HG03521 (cell line): ENCODE data around the gene SLX9.

Source experiments
- ATAC-seq: cut with Tn5 transposase; IDR thresholded peaks from one replicate; pipeline ENCODE4 v1.9.1; 2021; ENCODE audit warnings: mild to moderate bottlenecking, moderate library complexity; ENCODE audit not compliant: unreplicated experiment

Gene SLX9

DNA sequence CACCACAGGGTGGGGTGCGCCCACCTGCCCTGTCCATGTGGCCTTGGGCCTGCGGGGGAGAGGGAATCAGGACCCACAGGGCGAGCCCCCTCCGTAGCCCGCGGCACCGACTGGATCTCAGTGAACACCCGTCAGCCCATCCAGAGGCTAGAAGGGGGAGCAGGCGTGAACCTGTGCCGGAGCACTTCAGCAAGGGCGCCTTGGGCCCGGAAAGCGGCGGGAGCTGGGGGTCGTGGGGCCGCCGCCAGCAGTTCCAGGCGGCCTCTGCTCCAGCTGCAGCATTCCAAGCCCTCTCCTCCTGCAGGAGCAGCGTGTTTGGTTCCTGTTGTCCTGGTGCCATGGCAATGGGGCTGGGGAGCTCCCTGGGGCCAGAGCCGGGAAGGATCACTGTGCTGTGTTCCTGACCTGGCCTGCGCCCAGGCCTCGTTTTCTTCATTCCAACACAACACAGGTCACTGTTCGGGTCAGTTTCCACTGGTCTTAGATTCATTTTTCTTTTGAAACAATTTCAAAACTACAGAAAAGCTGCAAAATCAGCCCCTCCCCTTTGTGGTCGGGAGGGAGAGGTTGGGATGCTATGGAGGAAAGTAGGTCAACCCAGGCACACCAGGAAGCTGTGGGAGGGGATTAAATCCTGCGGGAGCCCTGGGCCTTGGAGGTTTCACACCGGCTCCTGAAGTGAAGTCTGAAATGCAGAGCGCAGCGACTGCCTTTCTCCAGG is 18.8 kb downstream of the SLX9 start:
- no peak for ATAC-seq

- ATAC-seq: no peak
Measured at GRCh38 chr21:44959376-44960091, 19.7 kb downstream of the SLX9 start.

- ATAC-seq: no peak
Measured at GRCh38 chr21:44960141-44961092, 20.6 kb downstream of the SLX9 start.

DNA sequence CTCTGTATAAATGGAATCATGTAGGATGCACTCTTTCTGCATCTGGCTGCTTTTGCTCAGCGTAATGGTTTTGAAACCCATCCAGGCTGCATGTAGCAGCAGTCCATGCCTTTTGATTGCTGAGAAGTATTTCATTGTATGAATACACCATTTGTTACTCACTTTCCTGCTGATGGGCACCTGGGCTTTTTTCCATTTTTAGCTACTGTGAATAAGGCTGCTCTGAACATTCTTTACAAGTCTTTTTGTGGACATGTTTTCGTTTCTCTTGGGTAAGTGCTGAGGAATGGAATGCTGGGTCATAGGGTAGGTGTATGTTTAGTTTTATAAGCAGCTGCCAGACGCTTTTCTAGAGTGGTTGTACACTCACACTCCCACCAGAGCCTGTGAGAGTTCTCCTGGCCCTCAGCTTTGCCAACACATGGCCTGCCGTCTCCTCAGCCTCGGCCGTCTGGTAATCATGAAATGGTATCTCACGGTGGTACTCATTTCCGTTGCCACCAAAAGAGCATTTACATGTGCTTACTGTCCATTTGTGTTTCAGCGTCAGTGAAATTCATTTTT is 22.7 kb downstream of the SLX9 start:
- ATAC-seq: no peak

DNA sequence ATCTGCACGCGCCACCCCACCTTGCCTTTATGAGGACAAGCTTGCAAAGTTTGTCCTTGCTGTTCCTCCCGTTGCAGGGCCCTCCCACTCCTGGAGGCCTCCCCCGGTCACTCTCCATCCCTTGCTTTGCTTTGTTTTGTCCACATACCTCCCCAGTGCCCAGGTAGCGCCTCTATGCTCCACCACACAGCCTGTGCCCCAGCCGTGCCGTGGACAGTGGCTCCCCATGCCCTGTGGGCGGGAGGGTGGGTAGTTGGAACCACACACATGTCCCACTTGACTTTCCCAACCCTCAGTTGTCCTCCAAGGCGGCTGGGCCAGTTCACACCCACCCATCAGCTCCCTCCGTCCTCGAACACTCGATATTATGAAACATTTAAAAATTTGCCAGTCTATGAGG is 24.6 kb downstream of the SLX9 start:
- no peak for ATAC-seq

DNA sequence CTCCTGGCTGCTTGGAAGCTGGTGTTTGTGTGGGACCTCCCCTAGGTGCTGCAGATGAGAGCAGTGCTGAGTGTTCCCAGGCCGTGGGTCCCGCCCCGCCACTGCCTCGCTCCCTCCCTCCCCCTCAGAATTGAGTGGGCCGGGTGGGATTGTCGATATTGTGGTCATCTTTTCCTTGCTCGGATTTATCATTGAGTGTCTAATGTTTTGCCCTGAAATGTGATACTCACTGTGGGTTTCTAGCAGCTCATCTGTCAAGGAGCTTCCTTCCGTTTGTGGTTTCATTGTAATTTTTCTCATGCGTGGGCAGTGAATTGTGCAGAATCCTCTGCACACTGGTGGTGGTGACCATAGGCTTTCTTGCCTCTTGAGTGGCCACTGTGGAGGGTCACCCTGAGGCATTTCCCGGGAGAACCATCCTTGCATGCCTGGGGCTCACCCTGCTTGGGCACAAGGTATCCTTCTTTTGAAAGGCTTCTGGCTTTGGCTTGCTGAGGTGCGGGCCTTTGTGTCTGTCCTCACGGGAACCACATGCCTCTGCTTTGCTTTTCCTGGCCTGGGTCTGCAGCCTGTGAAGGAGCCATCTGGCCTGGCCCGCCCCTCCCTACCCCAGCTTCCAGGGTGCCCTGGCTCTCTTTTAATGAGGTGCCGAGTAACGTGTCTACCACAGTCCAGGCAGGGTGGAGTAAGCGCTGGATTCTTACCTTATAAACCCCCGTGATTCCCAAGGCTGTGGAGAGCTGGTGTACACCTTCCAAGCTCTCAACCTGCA is 25.6 kb downstream of the SLX9 start:
- no peak for ATAC-seq

DNA sequence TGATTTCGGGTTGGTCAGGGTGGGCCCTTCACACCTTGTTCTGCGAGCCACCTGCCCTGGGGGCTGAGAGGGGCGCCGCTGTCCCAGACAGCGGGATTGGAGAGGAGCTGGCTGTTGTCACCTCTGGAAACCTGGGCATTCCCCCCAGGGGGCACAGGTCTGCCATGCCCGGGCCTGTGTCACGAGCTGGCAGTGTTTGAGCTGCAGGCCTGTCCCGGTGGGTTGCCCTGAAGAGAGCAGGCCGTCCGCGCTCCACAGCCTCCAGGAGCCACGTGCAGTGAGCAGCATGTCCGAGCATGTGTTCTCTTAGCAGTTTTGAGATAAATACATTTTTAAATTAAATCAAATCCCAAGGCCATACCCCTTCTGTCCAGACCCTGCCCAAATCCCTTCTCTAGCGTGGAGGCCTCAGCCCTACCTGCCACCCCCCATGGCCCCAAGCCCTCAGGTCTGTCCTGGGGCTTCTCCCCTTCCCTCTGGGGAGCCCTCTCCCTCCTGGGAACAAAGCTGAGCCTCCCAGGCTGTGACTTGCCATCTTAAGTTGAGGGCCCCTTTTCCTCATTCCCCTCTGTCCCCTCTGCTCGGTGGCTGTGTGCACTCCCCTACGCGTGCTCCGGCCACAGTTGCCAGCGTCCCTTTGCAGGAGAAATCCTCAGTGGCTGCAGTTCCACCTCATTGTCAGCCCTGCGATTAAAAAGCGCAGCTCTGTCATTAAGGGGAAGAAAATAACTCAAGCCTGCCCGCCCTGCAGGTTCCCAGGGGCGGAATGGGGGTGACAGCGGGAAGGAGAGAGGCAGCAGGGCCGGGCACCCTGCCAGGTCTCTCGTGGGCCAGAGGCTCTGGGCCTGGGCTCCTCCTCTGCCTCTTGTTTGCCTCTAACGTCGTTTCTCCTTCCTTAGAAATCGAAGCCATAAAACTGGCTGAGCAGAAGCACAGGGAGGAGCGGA is 26.6 kb downstream of the SLX9 start:
- ATAC-seq: no peak

GRCh38 chr21:44967082-44968047 is 27.5 kb downstream of the SLX9 start:
- ATAC-seq: no peak

DNA sequence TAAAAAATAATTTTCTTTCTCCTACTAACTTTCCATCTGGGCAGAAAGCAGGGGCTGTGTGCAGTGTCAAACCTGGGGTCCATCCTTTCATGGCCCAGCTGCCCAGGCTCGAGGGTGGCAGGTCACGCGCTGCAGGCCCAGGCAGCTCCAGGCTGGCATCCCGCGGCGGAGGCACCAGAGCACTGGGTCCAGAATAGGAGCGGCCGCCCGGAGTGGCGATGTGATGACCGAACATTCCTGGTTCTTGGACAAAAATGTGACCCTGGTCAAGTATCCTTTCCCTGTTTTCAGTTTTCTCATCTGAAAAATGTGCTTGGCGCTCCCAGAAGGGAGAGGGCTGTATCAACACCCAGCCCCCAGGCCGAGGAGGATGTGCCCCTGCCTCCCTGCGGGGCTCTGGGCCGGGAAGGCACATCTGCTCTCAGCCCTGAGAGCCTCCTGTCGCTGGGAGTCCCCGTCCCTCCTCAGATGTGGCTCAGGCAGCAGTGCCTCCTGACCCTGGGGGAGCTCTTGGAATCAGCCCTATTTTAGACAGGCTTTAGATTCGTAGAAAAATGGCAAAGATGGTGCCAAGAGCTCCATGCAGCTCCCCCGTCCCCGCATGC is 29.3 kb downstream of the SLX9 start:
- ATAC-seq: no peak

- no peak for ATAC-seq
Measured at GRCh38 chr21:44969931-44970755, 30.3 kb downstream of the SLX9 start.

DNA sequence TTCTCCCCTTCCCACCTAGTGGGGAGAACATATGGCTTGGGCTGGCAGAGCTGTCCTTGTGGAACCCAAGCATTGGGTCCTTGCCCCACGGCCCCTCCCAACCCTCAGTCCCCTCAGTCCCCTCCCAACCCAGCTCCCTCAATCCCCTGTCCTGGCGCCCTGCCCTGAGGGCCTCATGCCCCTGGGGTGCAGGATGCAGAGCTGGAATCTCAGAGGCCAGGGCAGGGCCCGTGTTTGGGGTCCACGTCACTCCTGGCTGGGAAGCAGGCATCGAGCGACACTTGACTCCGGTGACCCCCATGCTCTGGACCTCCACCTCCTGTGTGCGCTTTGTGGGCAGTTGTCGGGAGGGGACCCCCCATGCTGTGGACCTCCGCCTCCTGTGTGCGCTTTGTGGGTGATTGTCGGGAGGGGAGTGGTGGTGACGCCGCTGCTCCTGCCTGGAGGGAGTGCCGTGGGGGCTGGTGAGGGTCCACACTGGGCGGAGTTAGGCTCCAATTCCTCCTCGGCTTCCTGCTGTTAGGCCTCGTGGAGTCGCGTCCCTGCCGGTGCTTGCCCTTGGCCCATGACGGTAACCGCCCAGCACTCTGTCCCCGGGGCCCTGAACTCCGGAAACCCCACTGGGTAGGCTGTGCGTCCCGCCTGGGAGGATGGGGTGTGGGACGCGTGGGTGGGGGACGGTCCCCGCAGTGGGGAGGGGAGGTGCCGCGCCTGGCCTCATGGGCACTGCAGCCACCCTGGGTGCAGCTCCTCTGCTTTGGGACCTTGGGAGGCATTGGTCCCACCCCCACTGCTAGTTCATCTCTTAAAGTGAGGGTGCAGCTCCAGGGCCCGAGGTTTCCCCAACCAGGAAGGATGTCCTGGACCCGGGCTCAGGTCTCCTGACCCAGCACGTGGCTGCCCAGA is 31.2 kb downstream of the SLX9 start:
- no peak for ATAC-seq

DNA sequence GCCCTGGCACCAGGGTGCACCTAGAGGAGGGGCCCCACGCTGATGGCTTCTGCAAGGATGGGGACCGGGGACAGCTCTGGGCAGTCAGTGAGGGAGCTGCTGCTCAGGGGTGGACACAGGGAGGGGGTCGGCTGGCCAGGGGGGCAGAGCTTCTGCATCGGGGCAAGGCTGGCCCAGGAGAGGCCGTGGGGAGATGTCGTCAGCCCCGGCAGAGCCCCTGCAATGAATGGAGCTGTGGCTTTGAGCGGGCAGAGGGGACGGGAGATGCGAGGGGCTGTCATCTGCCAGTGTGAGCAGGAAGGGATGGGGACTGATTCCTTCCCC is 31.8 kb downstream of the SLX9 start:
- ATAC-seq: no peak

DNA sequence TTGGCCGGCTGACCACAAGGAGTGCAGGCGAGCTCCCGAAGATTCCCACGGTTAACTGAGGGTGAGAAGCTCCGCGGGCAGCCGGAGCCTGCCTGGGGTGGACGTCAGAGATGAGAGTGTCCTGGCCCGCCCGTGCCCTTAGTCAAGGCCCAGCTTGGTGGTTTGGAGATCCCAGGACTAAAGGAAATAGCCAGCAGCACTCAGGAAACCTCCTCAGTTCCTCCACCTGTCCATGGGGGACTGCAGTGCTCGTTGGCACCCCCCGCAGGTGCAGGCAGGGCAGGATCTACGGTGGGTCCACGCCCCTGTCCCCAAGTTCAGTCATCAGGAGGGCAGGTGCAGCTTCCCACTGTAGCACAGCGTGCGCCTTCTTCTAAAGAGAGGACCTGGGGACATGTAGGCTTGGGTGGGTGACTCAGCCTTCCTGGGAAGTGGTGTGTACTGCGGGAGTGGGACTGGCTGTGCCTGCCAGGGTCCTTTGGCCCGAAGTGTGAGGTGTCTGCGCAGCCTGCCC is 32.5 kb downstream of the SLX9 start:
- ATAC-seq: no peak

DNA sequence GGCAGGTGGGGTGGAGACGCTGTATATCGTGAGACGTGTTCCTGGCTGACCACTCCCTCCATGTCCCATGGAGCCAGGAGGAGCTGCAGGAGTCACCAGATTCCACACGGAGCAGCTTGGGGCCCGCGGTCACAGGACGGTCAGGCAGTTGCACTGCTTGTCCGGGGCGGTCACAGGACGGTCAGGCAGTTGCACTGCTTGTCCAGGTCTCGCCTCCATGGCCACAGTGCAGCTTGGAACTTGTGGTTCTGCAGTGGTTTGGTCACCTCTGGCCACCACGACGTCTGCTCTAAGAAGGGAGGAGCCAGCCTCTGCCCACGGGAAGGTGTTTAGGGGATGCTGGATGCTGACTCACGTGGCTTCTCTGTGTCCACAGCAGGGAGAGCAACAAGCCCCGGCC is 33.0 kb downstream of the SLX9 start:
- ATAC-seq: no peak

GRCh38 chr21:44973598-44973997 is 33.8 kb downstream of the SLX9 start:
- ATAC-seq: no peak

DNA sequence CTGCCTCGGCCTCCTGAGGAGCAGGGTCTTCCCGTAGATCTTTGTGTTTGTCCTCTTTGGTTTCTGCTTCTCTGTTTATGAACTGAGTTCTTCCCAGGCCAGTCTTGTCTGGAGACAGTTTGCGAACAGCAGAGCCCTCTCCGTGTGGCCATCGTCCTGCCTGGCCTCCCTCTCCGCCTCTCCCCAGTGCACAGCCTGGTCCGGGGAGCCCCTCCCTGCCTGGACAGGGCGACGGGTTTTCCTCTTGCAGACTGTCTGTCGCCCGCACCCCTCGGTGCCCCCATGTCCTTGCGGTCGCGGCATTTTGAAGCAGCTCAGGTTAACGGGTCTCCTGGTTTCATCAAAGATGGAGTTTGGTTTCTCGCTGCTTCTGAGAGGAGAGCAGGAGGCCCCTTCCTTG is 34.8 kb downstream of the SLX9 start:
- ATAC-seq: no peak
